ENCODE measurements around the gene GPN1. TPM values are rescaled to one million over a fixed set of nuclear protein-coding genes. Genes with fewer than 3 reads are reported as not detected.

The GPN1 gene
- total RNA-seq, 1 experiment from 2014 or later: 37.2 TPM

- no peak overlapping the region for H3K4me3 ChIP-seq (ENCODE audit: low read depth in 2 of 2, low read length in 2 of 2)
- intact Hi-C loops (cut with micrococcal nuclease; ENCODE audit: unreplicated experiment): no loop called here
- ChIA-PET CTCF (no interaction called here), POLR2A (no interaction called here)
- DNase-seq (ENCODE audit: low read depth, low spot score) (no peak), ATAC-seq (no peak)
- H3K27me3 ChIP-seq (ENCODE audit: control insufficient read depth, insufficient read depth, low read length): no peaks in the 10 kb centered on the region
- peaks cover 19% of the 10 kb centered on the region for H3K36me3 ChIP-seq (ENCODE audit: control insufficient read depth, insufficient read depth, low read length)
- no TSS peak for BruUV-seq (replicated peaks)
- no peak overlapping the region for H3K27ac ChIP-seq (ENCODE audit: low read length)
- TF ChIP-seq TCF7L2 (IDR thresholded peaks at IDR 0.05; ENCODE audit: low read depth, low read length) (no peak), POLR2AphosphoS5 (IDR thresholded peaks at IDR 0.05; ENCODE audit: low read depth, low read length) (no peak), REST (IDR thresholded peaks at IDR 0.05; ENCODE audit: insufficient read depth in 1 of 2, low read depth in 2 of 2, low read length in 1 of 2) (no peak), SIN3A (IDR thresholded peaks at IDR 0.05; ENCODE audit: borderline replicate concordance, insufficient read depth, low read depth, low read length) (no peak)
- TF ChIP-seq, protein P1, sequence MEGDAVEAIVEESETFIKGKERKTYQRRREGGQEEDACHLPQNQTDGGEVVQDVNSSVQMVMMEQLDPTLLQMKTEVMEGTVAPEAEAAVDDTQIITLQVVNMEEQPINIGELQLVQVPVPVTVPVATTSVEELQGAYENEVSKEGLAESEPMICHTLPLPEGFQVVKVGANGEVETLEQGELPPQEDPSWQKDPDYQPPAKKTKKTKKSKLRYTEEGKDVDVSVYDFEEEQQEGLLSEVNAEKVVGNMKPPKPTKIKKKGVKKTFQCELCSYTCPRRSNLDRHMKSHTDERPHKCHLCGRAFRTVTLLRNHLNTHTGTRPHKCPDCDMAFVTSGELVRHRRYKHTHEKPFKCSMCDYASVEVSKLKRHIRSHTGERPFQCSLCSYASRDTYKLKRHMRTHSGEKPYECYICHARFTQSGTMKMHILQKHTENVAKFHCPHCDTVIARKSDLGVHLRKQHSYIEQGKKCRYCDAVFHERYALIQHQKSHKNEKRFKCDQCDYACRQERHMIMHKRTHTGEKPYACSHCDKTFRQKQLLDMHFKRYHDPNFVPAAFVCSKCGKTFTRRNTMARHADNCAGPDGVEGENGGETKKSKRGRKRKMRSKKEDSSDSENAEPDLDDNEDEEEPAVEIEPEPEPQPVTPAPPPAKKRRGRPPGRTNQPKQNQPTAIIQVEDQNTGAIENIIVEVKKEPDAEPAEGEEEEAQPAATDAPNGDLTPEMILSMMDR (IDR thresholded peaks at IDR 0.05): no peak
- in situ Hi-C loops (cut with HindIII; ENCODE audit: low pct_unique_long_range_greater_than_20kb, low sequenced_read_pairs): no loop called here
- no peaks in the 10 kb centered on the region for H3K4me1 ChIP-seq (ENCODE audit: control insufficient read depth, insufficient read depth, low read length)
- no peaks in the 10 kb centered on the region for H3K9me3 ChIP-seq (ENCODE audit: control insufficient read depth, insufficient read depth, low read depth, low read length)
These were observed 7.9 kb downstream of the GPN1 start for GRCh38 chr2:27636766-27637165.

- Histone ChIP-seq H3K9me3 (ENCODE audit: control insufficient read depth, insufficient read depth, low read depth, low read length) (no peaks in the 10 kb centered on the region), H3K4me3 (ENCODE audit: low read depth in 2 of 2, low read length in 2 of 2) (no peak overlapping the region), H3K36me3 (ENCODE audit: control insufficient read depth, insufficient read depth, low read length) (peaks cover 17% of the 10 kb centered on the region), H3K4me1 (ENCODE audit: control insufficient read depth, insufficient read depth, low read length) (no peaks in the 10 kb centered on the region), H3K27me3 (ENCODE audit: control insufficient read depth, insufficient read depth, low read length) (no peaks in the 10 kb centered on the region), H3K27ac (ENCODE audit: low read length) (no peak overlapping the region)
- in situ Hi-C loops (cut with HindIII; ENCODE audit: low pct_unique_long_range_greater_than_20kb, low sequenced_read_pairs): no loop called here
- ChIA-PET CTCF (no interaction called here), POLR2A (no interaction called here)
- TF ChIP-seq SIN3A (IDR thresholded peaks at IDR 0.05; ENCODE audit: borderline replicate concordance, insufficient read depth, low read depth, low read length) (no peak), REST (IDR thresholded peaks at IDR 0.05; ENCODE audit: insufficient read depth in 1 of 2, low read depth in 2 of 2, low read length in 1 of 2) (no peak), POLR2AphosphoS5 (IDR thresholded peaks at IDR 0.05; ENCODE audit: low read depth, low read length) (no peak), TCF7L2 (IDR thresholded peaks at IDR 0.05; ENCODE audit: low read depth, low read length) (no peak)
- TF ChIP-seq, protein P1 (IDR thresholded peaks at IDR 0.05): no peak
- DNase-seq (ENCODE audit: low read depth, low spot score) (no peak), ATAC-seq (no peak)
- no TSS peak for BruUV-seq (replicated peaks)
- intact Hi-C loops (cut with micrococcal nuclease; ENCODE audit: unreplicated experiment): no loop called here
These were observed 9.3 kb downstream of the GPN1 start for GRCh38 chr2:27638037-27638637.
